ENCODE measurements around the gene RNF20.

GRCh38 chr9:101564252-101564651 is 30.6 kb downstream of the RNF20 start:
- TF ChIP-seq FOSL1 (CRISPR knock-in tag; IDR thresholded peaks at IDR 0.05; ENCODE audit: borderline replicate concordance) (no peak), SMARCC2 (IDR thresholded peaks at IDR 0.05) (no peak), ELF1 (CRISPR knock-in tag; IDR thresholded peaks at IDR 0.05) (no peak), SMARCE1 (IDR thresholded peaks at IDR 0.05; ENCODE audit: borderline replicate concordance) (no peak)
- TF ChIP-seq, protein P1, sequence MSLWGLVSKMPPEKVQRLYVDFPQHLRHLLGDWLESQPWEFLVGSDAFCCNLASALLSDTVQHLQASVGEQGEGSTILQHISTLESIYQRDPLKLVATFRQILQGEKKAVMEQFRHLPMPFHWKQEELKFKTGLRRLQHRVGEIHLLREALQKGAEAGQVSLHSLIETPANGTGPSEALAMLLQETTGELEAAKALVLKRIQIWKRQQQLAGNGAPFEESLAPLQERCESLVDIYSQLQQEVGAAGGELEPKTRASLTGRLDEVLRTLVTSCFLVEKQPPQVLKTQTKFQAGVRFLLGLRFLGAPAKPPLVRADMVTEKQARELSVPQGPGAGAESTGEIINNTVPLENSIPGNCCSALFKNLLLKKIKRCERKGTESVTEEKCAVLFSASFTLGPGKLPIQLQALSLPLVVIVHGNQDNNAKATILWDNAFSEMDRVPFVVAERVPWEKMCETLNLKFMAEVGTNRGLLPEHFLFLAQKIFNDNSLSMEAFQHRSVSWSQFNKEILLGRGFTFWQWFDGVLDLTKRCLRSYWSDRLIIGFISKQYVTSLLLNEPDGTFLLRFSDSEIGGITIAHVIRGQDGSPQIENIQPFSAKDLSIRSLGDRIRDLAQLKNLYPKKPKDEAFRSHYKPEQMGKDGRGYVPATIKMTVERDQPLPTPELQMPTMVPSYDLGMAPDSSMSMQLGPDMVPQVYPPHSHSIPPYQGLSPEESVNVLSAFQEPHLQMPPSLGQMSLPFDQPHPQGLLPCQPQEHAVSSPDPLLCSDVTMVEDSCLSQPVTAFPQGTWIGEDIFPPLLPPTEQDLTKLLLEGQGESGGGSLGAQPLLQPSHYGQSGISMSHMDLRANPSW (CRISPR knock-in tag; IDR thresholded peaks at IDR 0.05; ENCODE audit: borderline replicate concordance), result no peak

All from HepG2 (cell line).